H1 (cell line): Measurements from ENCODE around the gene RHOC. TPM values are rescaled to one million over a fixed set of nuclear protein-coding genes. Genes with fewer than 3 reads are reported as not detected.

ENCODE experiments used
- ATF2 ChIP-seq: IDR thresholded peaks from 2 replicates; pipeline ENCODE4 v1.6.1; 2012; ENCODE audit warnings: low read length, inconsistent platforms
- CTBP2 ChIP-seq: IDR thresholded peaks from 2 replicates; pipeline ENCODE4 v1.7.0; 2011; ENCODE audit warnings: borderline replicate concordance, mild to moderate bottlenecking, moderate library complexity, mixed read lengths, low read length; ENCODE audit not compliant: insufficient read depth, insufficient read length
- HDAC6 ChIP-seq: IDR thresholded peaks from one replicate; pipeline ENCODE4 v1.7.1; 2012; ENCODE audit warnings: low read depth, mild to moderate bottlenecking, inconsistent platforms, low read length, moderate library complexity
- KDM1A ChIP-seq: fragments of 200-600, 300-600 bp; sonication (generic); IDR thresholded peaks from 2 replicates; pipeline ENCODE4 v1.7.1; 2016; ENCODE audit warnings: mild to moderate bottlenecking, low read length, borderline replicate concordance
- polyA plus RNA-seq, 7 experiments: library from polyadenylated mRNA; depleted of rRNA in 3 of 7; stranded (reverse) in 5 of 7; unstranded in 2 of 7; fragments of >200 nt in 5 of 7; fragments of 200-250 nt in 2 of 7; gene quantifications; 1 replicate in 5 of 7; 2 replicates in 1 of 7; 4 replicates in 1 of 7; pipeline versions ENCODE4 v1.2.1 to v1.2.3, GENCODE V29; 2011 to 2013; ENCODE audit warnings: missing spikeins in 2 of 7, mixed read lengths in 2 of 7
- total RNA-seq: library from RNA; stranded (reverse); fragmentation: NEBNext Ultra II Directional; extraction: Animal tissue kit (Norgen Biotek cat#: 25700); gene quantifications from 2 replicates; pipeline ENCODE4 v1.2.1, GENCODE V29; 2021
- TF ChIP-seq, protein P1 (sequence below): fragments of 300-600 bp; sonication (generic); IDR thresholded peaks from 2 replicates; pipeline ENCODE4 v1.7.1; 2012; ENCODE audit warnings: low read length, moderate library complexity, mild to moderate bottlenecking, inconsistent platforms; ENCODE audit not compliant: insufficient replicate concordance

The RHOC gene
- total and polyA plus RNA-seq, 2 of the 8 experiments (the other 6 are each of a cell fraction or from before 2014, with no cell fraction given) = 53.6 to 97.5 TPM

GRCh38 chr1:112689842-112690237 is 17.1 kb downstream of the RHOC start (continued):
- TF ChIP-seq, protein P1, sequence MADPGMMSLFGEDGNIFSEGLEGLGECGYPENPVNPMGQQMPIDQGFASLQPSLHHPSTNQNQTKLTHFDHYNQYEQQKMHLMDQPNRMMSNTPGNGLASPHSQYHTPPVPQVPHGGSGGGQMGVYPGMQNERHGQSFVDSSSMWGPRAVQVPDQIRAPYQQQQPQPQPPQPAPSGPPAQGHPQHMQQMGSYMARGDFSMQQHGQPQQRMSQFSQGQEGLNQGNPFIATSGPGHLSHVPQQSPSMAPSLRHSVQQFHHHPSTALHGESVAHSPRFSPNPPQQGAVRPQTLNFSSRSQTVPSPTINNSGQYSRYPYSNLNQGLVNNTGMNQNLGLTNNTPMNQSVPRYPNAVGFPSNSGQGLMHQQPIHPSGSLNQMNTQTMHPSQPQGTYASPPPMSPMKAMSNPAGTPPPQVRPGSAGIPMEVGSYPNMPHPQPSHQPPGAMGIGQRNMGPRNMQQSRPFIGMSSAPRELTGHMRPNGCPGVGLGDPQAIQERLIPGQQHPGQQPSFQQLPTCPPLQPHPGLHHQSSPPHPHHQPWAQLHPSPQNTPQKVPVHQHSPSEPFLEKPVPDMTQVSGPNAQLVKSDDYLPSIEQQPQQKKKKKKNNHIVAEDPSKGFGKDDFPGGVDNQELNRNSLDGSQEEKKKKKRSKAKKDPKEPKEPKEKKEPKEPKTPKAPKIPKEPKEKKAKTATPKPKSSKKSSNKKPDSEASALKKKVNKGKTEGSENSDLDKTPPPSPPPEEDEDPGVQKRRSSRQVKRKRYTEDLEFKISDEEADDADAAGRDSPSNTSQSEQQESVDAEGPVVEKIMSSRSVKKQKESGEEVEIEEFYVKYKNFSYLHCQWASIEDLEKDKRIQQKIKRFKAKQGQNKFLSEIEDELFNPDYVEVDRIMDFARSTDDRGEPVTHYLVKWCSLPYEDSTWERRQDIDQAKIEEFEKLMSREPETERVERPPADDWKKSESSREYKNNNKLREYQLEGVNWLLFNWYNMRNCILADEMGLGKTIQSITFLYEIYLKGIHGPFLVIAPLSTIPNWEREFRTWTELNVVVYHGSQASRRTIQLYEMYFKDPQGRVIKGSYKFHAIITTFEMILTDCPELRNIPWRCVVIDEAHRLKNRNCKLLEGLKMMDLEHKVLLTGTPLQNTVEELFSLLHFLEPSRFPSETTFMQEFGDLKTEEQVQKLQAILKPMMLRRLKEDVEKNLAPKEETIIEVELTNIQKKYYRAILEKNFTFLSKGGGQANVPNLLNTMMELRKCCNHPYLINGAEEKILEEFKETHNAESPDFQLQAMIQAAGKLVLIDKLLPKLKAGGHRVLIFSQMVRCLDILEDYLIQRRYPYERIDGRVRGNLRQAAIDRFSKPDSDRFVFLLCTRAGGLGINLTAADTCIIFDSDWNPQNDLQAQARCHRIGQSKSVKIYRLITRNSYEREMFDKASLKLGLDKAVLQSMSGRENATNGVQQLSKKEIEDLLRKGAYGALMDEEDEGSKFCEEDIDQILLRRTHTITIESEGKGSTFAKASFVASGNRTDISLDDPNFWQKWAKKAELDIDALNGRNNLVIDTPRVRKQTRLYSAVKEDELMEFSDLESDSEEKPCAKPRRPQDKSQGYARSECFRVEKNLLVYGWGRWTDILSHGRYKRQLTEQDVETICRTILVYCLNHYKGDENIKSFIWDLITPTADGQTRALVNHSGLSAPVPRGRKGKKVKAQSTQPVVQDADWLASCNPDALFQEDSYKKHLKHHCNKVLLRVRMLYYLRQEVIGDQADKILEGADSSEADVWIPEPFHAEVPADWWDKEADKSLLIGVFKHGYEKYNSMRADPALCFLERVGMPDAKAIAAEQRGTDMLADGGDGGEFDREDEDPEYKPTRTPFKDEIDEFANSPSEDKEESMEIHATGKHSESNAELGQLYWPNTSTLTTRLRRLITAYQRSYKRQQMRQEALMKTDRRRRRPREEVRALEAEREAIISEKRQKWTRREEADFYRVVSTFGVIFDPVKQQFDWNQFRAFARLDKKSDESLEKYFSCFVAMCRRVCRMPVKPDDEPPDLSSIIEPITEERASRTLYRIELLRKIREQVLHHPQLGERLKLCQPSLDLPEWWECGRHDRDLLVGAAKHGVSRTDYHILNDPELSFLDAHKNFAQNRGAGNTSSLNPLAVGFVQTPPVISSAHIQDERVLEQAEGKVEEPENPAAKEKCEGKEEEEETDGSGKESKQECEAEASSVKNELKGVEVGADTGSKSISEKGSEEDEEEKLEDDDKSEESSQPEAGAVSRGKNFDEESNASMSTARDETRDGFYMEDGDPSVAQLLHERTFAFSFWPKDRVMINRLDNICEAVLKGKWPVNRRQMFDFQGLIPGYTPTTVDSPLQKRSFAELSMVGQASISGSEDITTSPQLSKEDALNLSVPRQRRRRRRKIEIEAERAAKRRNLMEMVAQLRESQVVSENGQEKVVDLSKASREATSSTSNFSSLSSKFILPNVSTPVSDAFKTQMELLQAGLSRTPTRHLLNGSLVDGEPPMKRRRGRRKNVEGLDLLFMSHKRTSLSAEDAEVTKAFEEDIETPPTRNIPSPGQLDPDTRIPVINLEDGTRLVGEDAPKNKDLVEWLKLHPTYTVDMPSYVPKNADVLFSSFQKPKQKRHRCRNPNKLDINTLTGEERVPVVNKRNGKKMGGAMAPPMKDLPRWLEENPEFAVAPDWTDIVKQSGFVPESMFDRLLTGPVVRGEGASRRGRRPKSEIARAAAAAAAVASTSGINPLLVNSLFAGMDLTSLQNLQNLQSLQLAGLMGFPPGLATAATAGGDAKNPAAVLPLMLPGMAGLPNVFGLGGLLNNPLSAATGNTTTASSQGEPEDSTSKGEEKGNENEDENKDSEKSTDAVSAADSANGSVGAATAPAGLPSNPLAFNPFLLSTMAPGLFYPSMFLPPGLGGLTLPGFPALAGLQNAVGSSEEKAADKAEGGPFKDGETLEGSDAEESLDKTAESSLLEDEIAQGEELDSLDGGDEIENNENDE = no peak
- TF ChIP-seq CTBP2 (no peak), ATF2 (no peak), KDM1A (no peak), HDAC6 (no peak)
- TF ChIP-seq, all 59 proteins: peak for 0
